ENCODE results near the gene TADA2B.

TADA2B gene

GRCh38 chr4:7107166-7107905 lies 64.2 kb downstream of the TADA2B start:
- DNase-seq (ENCODE audit: low read depth in 2 of 3, low spot score in 2 of 3) = no peak
